Erythroblast (primary cell): ENCODE data around the gene KCTD21.

Experiments
- DNase-seq, 2 experiments: peaks; one replicate each; lab custom pipeline; 2025; lab: John Stamatoyannopoulos, UW
- GATA1 ChIP-seq: IDR thresholded peaks from 2 replicates; pipeline ENCODE4 v1.6.1; 2011; ENCODE audit warnings: low read depth, mild to moderate bottlenecking, control low read depth, low read length, moderate library complexity
- POLR2A ChIP-seq: IDR thresholded peaks from 2 replicates; pipeline ENCODE4 v1.6.1; 2011; ENCODE audit warnings: mild to moderate bottlenecking, low read length

KCTD21 gene

DNA sequence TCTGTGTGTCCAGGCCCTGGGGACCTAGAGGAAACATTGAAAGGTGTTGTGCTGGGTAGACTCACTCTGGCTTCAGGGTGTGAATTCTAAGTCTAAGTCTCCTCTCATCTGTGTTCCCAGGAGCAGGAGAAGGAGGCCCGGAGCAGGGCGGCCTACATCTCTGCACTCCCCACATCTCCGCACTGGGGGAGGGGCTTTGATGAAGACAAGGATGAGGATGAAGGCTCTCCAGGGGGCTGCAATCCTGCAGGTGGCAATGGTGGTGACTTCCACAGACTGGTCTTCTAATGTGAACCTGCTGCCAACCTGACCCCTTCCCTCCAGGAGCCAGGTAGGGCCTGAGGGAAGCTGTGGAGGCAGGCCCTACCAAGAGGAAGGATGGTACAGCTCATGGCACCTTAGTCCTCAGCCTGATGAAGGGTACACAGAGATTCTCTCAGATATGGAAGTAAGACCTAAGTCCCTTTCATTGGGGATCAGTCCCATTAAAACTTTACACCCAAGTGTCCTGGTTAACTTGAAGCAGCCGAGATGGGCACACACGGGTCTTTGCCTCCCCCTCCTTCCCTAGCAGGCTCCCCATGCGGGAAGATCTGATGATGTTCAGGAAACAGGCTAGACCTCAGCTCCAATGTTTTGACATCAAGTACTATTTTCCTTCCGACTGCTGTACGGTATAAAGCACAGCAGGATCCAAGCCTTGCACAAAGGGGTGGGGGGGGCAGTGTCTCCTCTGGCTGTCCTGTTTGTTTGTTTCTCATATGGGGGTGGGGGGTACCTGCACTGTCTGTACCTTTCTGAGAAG lies 25.3 kb upstream of the KCTD21 start:
- TF ChIP-seq GATA1 (no peak), POLR2A (no peak)
- DNase-seq: no peak

DNA sequence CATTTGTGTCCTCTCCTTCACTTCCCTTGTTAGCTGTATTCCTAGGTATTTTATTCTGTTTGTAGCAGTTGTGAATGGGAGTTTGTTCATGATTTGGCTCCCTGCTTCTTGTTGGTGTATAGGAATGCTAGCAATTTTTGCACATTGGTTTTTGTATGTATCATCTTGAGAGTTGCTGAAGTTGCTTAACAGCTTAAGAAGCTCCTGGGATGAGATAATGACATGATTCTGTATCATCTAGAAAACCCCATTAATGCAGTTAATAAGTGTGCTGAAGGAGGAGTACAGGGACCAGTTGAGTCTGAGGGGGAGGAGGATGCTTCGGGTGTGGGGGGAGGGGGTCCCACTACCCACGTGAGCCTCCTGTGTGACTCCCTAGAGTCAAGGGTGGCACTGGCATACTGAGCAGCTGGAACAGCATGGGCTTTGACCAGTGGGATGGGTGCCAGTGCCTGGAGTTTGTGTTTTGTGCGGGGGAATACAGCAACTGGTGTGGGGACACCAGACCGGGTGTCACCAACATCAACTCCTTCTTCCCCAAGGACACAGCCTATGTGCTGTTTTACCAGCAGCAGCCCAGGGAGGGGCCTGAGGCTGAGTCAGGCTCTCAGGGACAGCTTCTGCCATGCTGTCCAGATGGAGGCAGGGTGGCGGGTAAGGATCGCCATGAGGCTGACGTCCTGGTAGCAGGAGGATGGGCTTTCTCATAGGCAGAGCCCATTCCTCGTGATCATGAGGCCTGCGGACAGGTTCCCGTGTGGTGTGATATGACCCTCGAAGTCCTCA lies 24.4 kb upstream of the KCTD21 start:
- DNase-seq: no peak
- TF ChIP-seq POLR2A: no peak
- TF ChIP-seq GATA1: no peak

DNA sequence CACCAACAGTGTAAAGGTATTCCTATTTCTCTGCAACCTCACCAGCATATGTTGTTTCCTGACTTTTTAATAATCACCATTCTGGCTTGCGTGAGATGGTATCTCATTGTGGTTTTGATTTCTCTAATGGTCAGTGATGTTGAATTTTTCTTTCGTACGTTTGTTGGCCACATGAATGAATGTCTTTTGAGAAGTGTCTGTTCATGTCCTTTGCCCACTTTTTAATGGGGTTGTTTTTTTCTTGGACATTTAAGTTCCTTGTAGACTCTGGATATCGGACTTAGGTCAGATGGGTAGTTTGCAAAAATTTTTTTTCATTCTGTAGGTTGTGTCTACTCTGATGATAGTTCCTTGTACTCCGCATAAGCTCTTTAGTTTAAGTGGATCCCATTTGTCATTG lies 23.1 kb upstream of the KCTD21 start:
- no peak for TF ChIP-seq GATA1
- TF ChIP-seq POLR2A: no peak
- DNase-seq: no peak

DNA sequence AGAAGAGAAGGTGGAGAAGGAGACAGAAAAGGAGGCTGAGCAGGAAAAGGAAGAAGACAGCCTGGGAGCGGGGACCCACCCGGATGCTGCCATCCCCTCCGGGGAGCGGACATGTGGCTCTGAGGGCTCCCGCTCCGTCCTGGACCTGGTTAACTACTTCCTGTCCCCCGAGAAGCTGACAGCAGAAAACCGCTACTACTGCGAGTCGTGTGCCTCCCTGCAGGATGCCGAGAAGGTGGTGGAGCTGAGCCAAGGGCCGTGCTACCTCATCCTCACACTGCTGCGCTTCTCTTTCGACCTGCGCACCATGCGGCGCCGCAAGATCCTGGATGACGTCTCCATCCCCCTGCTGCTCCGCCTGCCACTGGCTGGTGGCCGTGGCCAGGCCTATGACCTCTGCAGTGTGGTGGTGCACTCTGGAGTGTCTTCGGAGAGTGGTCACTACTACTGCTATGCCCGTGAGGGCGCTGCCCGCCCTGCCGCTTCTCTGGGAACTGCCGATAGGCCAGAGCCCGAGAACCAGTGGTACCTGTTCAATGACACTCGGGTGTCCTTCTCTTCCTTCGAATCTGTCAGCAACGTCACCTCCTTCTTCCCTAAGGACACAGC lies 21.7 kb upstream of the KCTD21 start:
- TF ChIP-seq GATA1 (no peak), POLR2A (no peak)
- no peak for DNase-seq

DNA sequence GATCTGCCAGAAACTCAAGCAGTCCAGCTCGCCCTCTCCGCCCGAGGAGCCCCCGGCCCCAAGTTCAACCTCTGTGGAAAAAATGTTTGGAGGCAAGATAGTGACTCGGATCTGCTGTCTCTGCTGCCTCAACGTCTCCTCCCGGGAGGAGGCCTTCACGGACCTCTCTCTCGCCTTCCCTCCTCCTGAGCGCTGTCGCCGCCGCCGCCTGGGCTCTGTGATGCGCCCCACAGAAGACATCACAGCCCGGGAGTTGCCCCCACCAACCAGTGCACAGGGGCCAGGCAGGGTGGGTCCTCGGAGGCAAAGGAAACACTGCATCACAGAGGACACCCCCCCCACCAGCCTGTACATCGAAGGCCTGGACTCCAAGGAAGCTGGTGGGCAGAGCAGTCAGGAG lies 21.1 kb upstream of the KCTD21 start:
- no peak for DNase-seq
- TF ChIP-seq POLR2A: no peak
- no peak for TF ChIP-seq GATA1

DNA sequence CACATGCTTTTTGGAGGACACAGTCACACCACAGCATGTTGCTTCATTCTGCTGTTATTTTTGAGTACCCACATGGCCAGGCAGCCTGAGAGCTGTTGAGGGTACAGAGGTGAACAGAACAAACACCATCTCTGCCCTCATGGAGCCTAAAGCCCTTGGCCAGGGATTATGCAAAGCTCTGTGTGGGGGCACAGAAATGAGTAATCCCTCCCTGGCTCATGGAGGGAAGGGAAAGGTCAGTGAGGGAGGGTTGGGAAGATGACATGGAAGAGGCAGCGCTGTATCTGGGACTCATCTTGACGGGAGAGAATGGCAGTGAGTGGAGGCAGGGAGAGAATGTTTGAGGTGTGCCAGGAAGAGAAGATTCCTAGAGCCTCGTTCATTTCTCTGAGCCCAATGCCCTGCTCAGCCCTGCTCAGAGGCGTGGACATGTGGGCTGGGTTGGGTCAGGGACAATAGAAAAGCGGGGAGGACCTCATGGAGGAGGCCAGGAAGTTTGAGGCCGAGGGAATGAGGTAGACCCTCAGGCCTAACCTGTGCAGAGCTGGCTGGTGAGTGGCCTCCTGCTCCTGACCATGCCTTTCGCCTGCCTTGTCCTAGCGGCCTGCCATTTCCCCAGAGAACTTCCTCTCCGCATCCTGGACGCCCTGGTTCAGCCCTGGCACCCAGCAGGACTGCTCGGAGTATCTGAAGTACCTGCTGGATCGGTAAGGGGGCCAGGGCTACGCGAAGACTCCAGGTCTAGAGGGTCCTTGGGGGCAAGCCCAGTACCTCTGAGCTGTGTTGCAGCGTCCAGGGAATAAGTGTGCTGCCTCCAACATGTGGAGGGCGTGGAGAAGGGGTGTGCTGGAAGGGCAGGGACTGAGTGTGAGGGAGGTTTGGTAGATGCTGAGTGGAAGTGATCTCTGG lies 20.1 kb upstream of the KCTD21 start:
- DNase-seq: no peak
- TF ChIP-seq POLR2A: no peak
- no peak for TF ChIP-seq GATA1

DNA sequence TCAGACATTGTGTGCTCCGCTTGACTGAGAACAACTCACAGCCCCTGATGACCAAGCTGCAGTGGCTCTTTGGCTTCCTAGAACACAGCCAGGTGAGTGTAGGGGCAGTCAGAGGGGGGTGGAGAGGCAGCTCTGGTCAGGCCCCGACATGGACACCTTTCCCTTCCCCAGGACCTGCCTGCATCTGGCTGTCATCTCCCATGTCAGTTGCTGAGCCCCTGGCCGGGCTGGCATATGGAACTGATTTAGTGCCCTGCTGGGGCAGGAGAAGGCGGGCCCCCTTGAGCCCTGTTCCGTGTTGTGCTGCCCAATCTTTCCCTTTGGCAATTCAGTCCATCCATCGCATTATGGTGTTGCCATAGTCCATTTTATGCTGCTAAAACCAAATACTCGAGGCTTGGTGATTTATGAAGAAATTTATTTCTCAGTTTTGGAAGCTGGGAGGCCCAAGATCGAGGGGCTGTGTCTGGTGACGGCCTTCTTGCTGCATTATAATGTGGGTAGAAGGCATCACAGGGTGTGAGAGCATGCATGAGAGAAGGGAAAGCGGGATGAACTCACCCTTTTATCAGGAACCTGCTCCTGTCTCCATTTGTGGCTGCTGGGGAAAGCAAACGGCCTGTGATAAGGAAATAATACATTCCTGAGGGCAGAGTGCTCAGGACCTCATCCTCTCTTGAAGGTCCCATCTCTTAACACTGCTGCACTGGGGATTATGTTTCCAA lies 19.3 kb upstream of the KCTD21 start:
- no peak for DNase-seq
- no peak for TF ChIP-seq POLR2A
- TF ChIP-seq GATA1: no peak

DNA sequence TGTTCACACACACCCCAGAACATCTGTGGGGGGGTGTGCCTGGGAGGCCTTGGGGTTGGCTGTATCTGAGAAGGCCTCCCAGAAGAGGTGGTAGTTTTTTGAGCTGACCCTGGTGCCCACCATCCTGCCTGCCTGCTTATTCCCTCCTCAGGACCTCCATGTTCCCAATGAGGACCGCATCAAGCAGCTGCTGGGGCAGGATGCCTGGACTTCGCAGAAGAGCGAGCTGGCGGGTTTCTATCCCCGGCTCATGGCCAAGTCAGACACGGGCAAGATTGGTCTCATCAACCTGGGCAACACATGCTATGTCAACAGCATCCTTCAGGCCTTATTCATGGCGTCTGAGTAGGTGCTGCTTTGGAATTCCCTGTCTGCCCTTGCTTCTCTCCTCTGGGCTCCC lies 17.3 kb upstream of the KCTD21 start:
- no peak for DNase-seq
- TF ChIP-seq GATA1: no peak
- TF ChIP-seq POLR2A: no peak

DNA sequence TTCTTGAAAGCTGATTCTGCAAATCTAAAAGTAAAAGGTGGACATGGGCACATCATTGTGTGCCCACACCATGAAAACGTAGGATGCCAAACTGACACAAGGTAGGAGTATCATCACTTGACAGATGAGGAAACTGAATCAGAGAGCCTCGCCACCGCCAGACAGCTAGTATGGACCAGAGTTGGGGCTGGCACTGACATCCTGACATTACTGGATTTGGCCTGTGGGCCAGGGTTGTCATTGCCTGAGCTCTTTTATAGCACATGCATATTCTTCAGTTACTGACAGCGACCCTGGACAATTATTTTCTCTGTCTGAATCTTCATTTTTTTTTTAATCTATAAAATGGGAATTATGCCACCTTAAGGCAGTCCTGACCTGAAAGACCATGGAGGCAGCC lies 16.8 kb upstream of the KCTD21 start:
- TF ChIP-seq POLR2A: no peak
- DNase-seq: no peak

DNA sequence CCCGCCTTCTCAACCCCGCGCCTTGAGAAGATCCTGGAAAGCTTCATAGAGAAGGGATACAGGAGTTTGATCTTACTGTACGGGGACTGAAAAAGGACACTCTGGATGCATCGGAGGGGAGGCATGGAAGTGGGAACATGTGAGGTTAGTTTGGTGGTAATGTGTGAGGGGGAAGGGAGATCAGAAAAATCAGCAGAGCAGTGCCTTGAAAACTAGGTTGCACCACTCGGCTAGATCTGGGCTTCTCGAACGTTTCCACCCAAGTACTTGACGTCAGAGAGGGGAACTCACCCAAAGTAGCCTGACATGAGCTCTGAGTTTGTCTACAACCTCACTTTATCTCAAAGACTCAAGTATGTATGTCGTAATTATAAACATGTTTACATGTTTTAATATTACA lies 14.8 kb upstream of the KCTD21 start:
- DNase-seq: no peak
- no peak for TF ChIP-seq GATA1
- no peak for TF ChIP-seq POLR2A

DNA sequence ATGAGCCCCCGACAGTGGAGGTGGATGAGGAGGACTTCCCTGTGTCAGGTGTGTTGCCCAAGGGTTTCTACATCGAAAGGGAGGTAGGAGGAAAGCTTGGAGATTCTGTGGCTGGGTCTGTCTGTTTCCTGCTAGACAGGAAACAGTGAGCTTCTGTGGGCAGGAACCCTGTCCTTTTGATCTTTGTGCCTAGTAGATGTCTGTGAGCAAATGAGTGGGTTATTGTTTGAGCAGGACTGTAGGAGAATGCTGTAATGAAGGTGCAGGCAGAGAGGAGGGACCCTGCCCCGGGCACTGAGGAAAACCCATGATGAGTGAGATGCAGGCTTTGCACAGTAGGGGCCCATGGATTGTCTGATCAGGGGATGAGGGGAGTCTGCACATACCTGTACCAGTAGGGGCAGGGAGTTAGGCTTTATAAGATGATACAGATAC lies 14.3 kb upstream of the KCTD21 start:
- DNase-seq: no peak
- TF ChIP-seq GATA1 (no peak), POLR2A (no peak)

DNA sequence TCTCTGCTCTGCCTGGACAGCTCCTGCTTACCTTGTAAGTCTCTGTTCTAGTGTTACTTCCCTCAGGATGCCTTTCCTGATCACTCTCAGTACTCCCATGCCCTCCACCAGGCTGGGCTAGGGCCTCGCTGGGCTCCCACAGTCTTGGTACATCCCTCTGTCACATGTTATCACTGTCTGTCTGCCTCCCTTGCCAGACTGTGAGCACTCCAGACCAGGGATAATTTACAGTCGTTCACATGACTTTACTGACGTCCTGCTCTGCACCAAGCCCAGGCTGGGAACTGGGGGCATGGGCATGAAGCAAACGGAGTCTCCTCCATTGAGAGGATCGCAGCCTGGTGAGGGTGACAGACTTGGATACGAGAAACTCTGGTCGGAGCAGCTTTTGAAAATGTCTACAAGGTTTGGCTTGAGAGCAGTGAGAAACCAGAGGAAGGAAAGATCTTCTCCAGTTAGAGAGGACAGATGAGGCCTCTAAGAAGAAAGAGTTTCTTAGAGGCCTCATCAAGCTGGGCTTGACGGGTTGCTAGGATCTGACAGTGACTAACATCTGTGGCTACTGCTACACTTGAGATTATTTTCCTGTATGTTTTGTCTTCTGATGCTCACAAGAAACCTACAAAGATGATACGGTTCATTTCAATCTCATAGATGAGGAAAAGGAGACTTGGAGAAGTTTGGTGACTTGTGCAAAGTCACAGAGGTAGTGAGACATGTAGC lies 12.8 kb upstream of the KCTD21 start:
- no peak for DNase-seq
- no peak for TF ChIP-seq GATA1
- TF ChIP-seq POLR2A: no peak
